Lung (tissue), 12 donors: Measurements from ENCODE around the gene ADAM12. TPM values are rescaled to one million over a fixed set of nuclear protein-coding genes. Genes with fewer than 3 reads are reported as not detected.

Source experiments
- ATAC-seq: fragments of 200-7000 bp; cut with Tn5 transposase; one replicate; pipeline ENCODE4 v1.9.1; 2020; ENCODE audit warnings: moderate number of reproducible peaks; ENCODE audit not compliant: insufficient read depth, low FRiP score
- DNase-seq, 3 donors: peaks; one replicate each; pipeline ENCODE4 v3.0.0-alpha.2; 2013 to 2017
- H3K27ac ChIP-seq, 2 donors: one replicate each; pipeline ENCODE4 v1.5.1; 2013; ENCODE audit warnings: mild to moderate bottlenecking in 2 of 2, moderate library complexity in 2 of 2, control low read depth in 1 of 2, inconsistent platforms in 1 of 2, low read depth in 1 of 2, low read length in 1 of 2
- H3K27me3 ChIP-seq, 3 donors: one replicate each; pipeline ENCODE4 v1.5.1; 2013; ENCODE audit warnings: low read length in 2 of 3; ENCODE audit not compliant: control insufficient read depth in 3 of 3, insufficient read depth in 3 of 3
- H3K36me3 ChIP-seq, 4 donors: one replicate each; pipeline ENCODE4 v1.5.1; 2013; ENCODE audit warnings: low read length in 4 of 4, mild to moderate bottlenecking in 1 of 4, moderate library complexity in 1 of 4; ENCODE audit not compliant: control insufficient read depth in 4 of 4, insufficient read depth in 4 of 4
- H3K4me1 ChIP-seq, 5 donors: one replicate each; pipeline ENCODE4 v1.5.1; 2013; ENCODE audit warnings: low read length in 5 of 5, mild to moderate bottlenecking in 2 of 5, moderate library complexity in 1 of 5; ENCODE audit not compliant: control insufficient read depth in 5 of 5, insufficient read depth in 5 of 5
- H3K4me3 ChIP-seq: one replicate; pipeline ENCODE4 v1.5.1; 2013; ENCODE audit warnings: mild to moderate bottlenecking, control low read depth, moderate library complexity
- H3K9ac ChIP-seq, 2 donors: one replicate each; pipeline ENCODE4 v1.5.1; 2013; ENCODE audit warnings: low read length in 2 of 2, control low read depth in 1 of 2; ENCODE audit not compliant: insufficient read depth in 1 of 2
- H3K9me3 ChIP-seq, 4 donors: one replicate each; pipeline ENCODE4 v1.5.1; 2013; ENCODE audit warnings: low read length in 3 of 4, mild to moderate bottlenecking in 1 of 4, moderate library complexity in 1 of 4; ENCODE audit not compliant: control insufficient read depth in 4 of 4, insufficient read depth in 3 of 4
- WGBS, 2 donors: extraction: QIAGEN DNeasy Blood & Tissue Kit; methylation state at CpG; one replicate each; pipeline ENCODE4 v1.1.7; 2013; 5-methylcytosine and 5-hydroxymethylcytosine counted together
- polyA plus RNA-seq, 2 donors: library from polyadenylated mRNA; stranded (reverse); fragments of 200-250 nt; gene quantifications; one replicate each; pipeline ENCODE4 v1.2.1, GENCODE V29; 2013
- total RNA-seq, 2 donors: library from RNA; depleted of rRNA in 1 of 2; stranded (reverse); fragments of >200 nt in 1 of 2; gene quantifications; one replicate each; pipeline ENCODE4 v1.2.1, GENCODE V29; 2014 to 2021
- TF ChIP-seq, protein P1 (sequence below): IDR thresholded peaks from 2 replicates; pipeline ENCODE4 v1.5.1; 2012; ENCODE audit warnings: mild to moderate bottlenecking; ENCODE audit errors: control extremely low read depth, extremely low read depth
- donor health status: control.
- donor health status: control.
- donor health status: Bipolar disorder and iron deficiency.
- donor health status: healthy.
- donor health status: DM: yes; HTN: yes; CAD: no.

Gene ADAM12
- total and polyA plus RNA-seq, 4 donors: 0.16 to 5.8 (median 0.85) TPM

DNA sequence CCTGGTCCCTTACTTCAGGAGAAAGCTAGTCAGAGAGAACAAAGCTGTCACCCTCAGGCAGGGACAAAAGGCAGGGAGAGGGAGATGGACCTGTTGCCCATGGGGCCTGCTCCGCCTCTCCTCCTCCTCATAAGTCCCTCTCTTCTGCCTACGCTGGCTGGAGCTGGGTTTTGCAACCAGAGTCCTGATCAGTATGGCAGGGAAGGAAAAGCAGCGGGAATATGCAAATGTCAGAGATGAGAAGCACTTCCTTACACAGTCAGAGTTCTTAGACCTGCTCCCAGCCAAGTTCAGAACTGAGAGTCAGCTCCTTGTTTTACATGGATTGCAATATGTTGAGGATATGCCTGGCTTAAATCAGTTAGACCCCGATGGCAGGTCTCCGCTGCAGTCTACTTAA lies 231.1 kb downstream of the ADAM12 start:
- TF ChIP-seq, protein P1, sequence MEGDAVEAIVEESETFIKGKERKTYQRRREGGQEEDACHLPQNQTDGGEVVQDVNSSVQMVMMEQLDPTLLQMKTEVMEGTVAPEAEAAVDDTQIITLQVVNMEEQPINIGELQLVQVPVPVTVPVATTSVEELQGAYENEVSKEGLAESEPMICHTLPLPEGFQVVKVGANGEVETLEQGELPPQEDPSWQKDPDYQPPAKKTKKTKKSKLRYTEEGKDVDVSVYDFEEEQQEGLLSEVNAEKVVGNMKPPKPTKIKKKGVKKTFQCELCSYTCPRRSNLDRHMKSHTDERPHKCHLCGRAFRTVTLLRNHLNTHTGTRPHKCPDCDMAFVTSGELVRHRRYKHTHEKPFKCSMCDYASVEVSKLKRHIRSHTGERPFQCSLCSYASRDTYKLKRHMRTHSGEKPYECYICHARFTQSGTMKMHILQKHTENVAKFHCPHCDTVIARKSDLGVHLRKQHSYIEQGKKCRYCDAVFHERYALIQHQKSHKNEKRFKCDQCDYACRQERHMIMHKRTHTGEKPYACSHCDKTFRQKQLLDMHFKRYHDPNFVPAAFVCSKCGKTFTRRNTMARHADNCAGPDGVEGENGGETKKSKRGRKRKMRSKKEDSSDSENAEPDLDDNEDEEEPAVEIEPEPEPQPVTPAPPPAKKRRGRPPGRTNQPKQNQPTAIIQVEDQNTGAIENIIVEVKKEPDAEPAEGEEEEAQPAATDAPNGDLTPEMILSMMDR: no peak
- Histone ChIP-seq H3K4me1 (peaks cover 0 to 6% (median 0%) of the 10 kb centered on the region in 5 donors), H3K36me3 (no peaks in the 10 kb centered on the region), H3K27me3 (no peaks in the 10 kb centered on the region), H3K27ac (no peak overlapping the region), H3K4me3 (no peak overlapping the region), H3K9me3 (peaks cover 0 to 3% (median 0%) of the 10 kb centered on the region in 4 donors), H3K9ac (no peak overlapping the region)
- 72 to 75% methylated on average over 5 of the region's 5 CpGs for WGBS, 2 donors
- DNase-seq (no peak), ATAC-seq (no peak)

DNA sequence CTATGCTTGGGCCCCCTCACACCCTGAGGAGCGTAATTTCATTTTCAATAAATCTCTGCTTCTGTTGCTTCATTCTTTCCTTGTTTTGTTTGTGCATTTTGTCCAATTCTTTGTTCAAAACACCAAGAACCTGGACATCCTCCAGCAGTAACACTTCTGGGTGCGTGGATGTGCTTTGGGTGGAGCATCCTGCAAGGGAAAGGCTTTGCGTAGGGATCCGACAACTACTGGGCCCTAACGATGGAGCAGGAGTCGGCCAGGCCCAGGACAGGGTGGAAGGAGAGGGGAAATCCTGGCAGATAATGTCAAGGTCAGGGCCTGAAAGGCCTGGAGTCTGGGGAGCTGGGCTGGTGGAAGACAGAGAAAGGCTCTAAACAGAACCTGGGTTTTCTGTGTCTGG lies 231.8 kb downstream of the ADAM12 start:
- H3K9ac ChIP-seq: no peak overlapping the region
- H3K9me3 ChIP-seq: peaks cover 0 to 2% (median 0%) of the 10 kb centered on the region in 4 donors
- TF ChIP-seq, protein P1: no peak
- H3K27ac ChIP-seq: no peak overlapping the region
- ATAC-seq (no peak), DNase-seq (no peak)
- H3K4me3 ChIP-seq: no peak overlapping the region
- no peaks in the 10 kb centered on the region for H3K36me3 ChIP-seq
- WGBS, 2 donors: 71 to 82% methylated on average over 6 of the region's 6 CpGs
- H3K4me1 ChIP-seq: peaks cover 0 to 6% (median 0%) of the 10 kb centered on the region in 5 donors
- H3K27me3 ChIP-seq: no peaks in the 10 kb centered on the region

DNA sequence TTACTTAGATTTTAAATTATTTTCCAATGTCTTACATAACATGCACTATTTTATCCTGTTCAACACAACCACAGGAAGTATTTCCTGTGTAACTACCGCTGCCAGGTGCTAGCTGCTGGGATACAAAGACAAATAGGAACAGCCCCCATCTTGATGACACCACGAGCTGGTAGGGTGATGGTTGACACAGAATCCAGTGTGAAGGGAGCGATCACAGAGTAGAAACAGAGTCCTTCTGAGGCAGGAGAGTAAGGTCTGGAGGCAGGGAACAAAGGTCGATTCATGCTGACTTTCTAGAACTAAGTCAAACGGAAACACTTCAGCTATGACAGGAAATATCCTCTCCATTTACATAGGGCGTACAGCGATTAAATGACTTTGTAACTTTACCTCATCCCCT lies 232.3 kb downstream of the ADAM12 start:
- H3K4me3 ChIP-seq: no peak overlapping the region
- ATAC-seq (no peak), DNase-seq (no peak)
- 49% methylated on average over 7 of the region's 7 CpGs for WGBS, 2 donors
- H3K36me3 ChIP-seq: no peaks in the 10 kb centered on the region
- H3K27ac ChIP-seq: no peak overlapping the region
- H3K9ac ChIP-seq: no peak overlapping the region
- TF ChIP-seq, protein P1: no peak
- no peaks in the 10 kb centered on the region for H3K27me3 ChIP-seq
- H3K9me3 ChIP-seq: peaks cover 0 to 2% (median under 1%) of the 10 kb centered on the region in 4 donors
- peaks cover 0 to 6% (median 0%) of the 10 kb centered on the region in 5 donors for H3K4me1 ChIP-seq

DNA sequence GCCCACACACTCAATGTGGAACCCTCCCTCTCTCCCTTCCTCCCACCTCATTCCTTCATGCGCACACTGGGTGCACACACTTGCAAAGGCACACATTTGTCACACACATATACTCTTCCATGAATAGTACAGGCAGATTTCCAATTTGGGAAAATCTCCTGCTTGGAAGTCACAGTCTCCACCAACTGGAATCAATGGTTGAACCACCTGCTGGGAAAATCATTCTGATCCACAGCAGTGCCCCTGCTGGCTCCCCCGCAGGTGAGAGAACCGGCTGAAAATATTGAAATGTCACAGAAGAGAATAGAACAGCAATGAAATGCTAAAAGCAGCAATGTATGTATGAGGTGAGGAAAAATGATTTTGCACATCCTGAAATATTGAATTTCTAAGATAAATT lies 232.7 kb downstream of the ADAM12 start:
- WGBS, 2 donors: 34 to 73% methylated on average over 3 of the region's 3 CpGs
- TF ChIP-seq, protein P1: no peak
- H3K9ac ChIP-seq: no peak overlapping the region
- no peak for ATAC-seq
- no peak overlapping the region for H3K4me3 ChIP-seq
- no peak overlapping the region for H3K27ac ChIP-seq
- DNase-seq: no peak
- H3K27me3 ChIP-seq: no peaks in the 10 kb centered on the region
- H3K36me3 ChIP-seq: no peaks in the 10 kb centered on the region
- H3K4me1 ChIP-seq: peaks cover 0 to 6% (median 0%) of the 10 kb centered on the region in 5 donors
- peaks cover 0 to 4% (median 1%) of the 10 kb centered on the region in 4 donors for H3K9me3 ChIP-seq
